ENCODE data around the gene RIBC1.
A peak's percentile ranks its signal among the peaks of the same experiment; 100 is the strongest.
"Not testable (repeated sequence)": the region's sequence is repeated elsewhere in the genome, so short reads cannot be mapped to it uniquely, and the experiment has no call there.

RIBC1 gene

DNA sequence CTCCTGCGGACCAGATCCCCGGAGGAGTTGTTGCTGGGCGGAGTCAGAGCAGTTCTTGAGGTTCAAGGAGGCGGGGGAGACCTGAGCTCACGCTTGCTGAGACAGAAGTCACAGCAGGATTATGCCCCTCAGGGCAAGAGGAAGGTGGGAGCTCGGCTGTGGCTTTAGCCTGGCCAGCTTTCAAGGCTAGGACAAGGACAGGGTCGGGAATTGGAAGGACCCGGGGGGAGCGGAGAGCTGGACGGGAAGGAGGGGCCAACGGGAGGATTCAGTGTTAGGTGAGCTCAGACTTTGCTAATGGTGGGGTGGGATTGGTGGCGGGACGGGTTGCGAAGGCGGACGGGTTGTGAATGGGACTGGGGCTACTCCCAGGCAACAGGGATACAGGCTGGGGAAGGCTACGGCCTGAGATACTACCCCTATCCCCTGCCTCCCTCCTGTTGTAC is at the start of gene RIBC1:
Gene RIBC1, plus strand, starts transcription at position 13 of the 446 bp plus-strand sequence. CDS start 3,404 bp downstream, outside the sequence.
- Histone ChIP-seq H3K36me3 (ENCODE audit: insufficient read depth, low read length) (no peaks in the 10 kb centered on the region), H3K4me1 (ENCODE audit: insufficient read depth, low read length) (no peaks in the 10 kb centered on the region), H3K9me3 (ENCODE audit: control insufficient read depth, insufficient read depth, low read length) (no peaks in the 10 kb centered on the region), H3K9ac (ENCODE audit: low read depth, low read length) (peak within 1 kb of the TSS; percentile 83)

DNA sequence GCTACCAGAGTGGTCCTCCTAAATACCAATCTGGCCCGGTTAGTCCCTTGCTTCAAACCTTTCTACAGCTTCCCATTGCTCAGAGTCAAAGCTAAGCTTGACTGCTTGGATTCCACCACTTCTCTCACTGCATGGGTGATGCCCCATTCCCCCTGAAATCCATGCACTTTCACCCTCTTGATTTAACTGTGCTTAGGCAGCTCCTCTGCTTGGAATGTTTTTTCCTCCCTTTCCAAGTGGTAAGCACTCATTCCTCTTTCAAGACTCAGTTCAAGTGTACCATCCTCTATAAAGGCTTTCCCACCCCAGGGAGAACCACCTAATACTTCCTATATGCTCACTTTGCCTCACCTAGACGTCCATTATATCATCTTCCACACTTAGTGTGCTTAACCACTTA is 49.4 kb upstream of the RIBC1 start:
- H3K9ac ChIP-seq (ENCODE audit: low read depth, low read length): no peak overlapping the region

DNA sequence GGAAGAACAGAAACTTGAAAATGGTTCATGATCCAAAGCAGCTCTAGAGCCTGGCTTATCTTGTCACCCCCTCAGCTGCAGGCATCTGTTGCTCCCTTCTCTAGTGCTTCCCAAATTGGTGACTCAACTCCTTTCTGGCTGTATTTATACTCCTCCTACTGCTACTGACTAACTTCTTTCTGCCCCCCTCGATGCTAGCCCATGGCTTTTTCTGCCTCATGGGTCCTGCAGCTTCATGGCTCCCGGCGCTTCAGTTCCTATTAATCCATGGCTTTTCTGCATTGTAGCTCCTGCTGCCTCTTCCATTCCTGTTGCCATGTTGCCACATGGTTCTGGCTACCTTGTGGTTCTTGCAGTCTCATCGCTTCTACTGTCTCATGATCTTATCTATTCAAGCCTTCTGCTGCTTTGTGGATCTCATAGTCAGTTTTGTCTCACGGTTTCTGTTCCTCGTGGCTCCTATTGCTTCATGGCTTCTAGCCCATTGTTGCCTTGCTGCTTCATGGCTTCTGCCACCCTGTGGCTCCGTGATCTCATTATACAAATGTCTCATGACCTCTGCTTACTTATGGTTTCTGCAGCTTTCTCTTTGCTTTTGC is 48.4 kb upstream of the RIBC1 start:
- H3K9ac ChIP-seq (ENCODE audit: low read depth, low read length): no peak overlapping the region
- no peaks in the 10 kb centered on the region for H3K9me3 ChIP-seq (ENCODE audit: control insufficient read depth, insufficient read depth, low read length)
- H3K4me1 ChIP-seq (ENCODE audit: insufficient read depth, low read length): no peaks in the 10 kb centered on the region
- peaks cover 4% of the 10 kb centered on the region; the same call in 1 of the 2 replicates for H3K36me3 ChIP-seq (ENCODE audit: insufficient read depth, low read length)

More for the DNA sequence above, 49.4 kb upstream of the RIBC1 start:
- no peaks in the 10 kb centered on the region for H3K36me3 ChIP-seq (ENCODE audit: insufficient read depth, low read length)
- no peaks in the 10 kb centered on the region for H3K4me1 ChIP-seq (ENCODE audit: insufficient read depth, low read length)
- no peaks in the 10 kb centered on the region; the same call in 1 of the 2 replicates for H3K9me3 ChIP-seq (ENCODE audit: control insufficient read depth, insufficient read depth, low read length)

DNA sequence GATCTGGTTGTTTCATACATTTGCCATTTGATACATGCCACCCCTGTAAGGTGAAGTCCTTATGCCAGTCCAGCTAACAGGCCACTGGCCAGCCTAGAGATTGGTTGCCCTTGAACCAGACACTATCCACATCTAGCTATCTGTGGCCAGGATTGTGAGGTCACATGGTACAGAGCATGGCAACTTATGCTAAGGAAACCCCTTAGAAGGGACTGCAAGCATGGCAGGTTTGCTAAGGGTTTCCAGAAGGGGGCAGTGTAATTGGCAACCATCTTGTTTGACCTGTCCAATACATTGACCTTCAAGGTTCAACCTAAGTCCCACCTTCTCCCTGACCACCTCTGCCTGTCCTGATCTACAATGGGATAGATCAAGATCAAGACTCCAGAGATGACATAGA is 47.8 kb upstream of the RIBC1 start:
- Histone ChIP-seq H3K9me3 (ENCODE audit: control insufficient read depth, insufficient read depth, low read length) (no peaks in the 10 kb centered on the region), H3K36me3 (ENCODE audit: insufficient read depth, low read length) (peaks cover 4% of the 10 kb centered on the region; the same call in 1 of the 2 replicates), H3K9ac (ENCODE audit: low read depth, low read length) (no peak overlapping the region), H3K4me1 (ENCODE audit: insufficient read depth, low read length) (no peaks in the 10 kb centered on the region)

DNA sequence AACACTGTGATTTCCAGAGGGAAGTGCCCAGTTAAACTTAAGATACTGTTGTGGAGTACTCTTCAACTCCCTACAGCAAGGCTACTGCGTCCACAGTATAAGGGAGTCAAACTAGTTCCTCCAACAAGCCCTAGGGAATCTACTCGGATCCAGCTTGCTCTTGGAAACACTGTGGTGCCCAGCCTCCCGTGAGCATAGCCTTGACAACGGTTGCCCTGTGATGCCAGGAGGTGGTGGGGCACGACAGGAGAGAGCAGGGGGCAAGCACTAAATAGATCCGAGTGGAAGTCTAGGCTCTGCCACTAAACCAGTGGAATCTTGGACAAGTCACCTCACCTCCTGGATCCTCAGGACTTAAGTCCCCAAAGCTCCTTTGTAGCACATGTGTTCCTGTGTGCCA is 45.8 kb upstream of the RIBC1 start:
- H3K9ac ChIP-seq (ENCODE audit: low read depth, low read length): no peak overlapping the region
- peaks cover 4% of the 10 kb centered on the region for H3K36me3 ChIP-seq (ENCODE audit: insufficient read depth, low read length)
- no peaks in the 10 kb centered on the region for H3K9me3 ChIP-seq (ENCODE audit: control insufficient read depth, insufficient read depth, low read length)
- H3K4me1 ChIP-seq (ENCODE audit: insufficient read depth, low read length): no peaks in the 10 kb centered on the region

DNA sequence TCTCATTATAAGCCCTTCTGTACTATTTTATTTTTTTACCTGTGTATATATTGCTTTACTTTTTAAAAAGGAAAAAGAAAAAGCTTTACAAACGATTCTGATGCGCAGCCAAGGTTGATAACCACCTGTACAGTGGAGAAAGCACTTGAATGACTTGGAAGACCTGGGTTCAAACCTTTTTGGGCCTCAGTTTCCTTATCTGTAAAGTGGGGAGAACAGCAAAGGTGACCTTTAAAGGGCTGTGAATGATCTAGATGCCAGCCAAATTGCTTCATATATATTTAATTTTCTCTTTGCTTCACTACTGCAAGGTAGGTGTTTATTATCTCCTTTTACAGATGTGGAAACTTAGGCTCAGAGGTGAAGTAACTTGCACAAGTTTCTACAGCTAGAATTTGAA is 45.2 kb upstream of the RIBC1 start:
- Histone ChIP-seq H3K4me1 (ENCODE audit: insufficient read depth, low read length) (no peaks in the 10 kb centered on the region), H3K9me3 (ENCODE audit: control insufficient read depth, insufficient read depth, low read length) (no peaks in the 10 kb centered on the region), H3K9ac (ENCODE audit: low read depth, low read length) (no peak overlapping the region), H3K36me3 (ENCODE audit: insufficient read depth, low read length) (peaks cover 4% of the 10 kb centered on the region)

DNA sequence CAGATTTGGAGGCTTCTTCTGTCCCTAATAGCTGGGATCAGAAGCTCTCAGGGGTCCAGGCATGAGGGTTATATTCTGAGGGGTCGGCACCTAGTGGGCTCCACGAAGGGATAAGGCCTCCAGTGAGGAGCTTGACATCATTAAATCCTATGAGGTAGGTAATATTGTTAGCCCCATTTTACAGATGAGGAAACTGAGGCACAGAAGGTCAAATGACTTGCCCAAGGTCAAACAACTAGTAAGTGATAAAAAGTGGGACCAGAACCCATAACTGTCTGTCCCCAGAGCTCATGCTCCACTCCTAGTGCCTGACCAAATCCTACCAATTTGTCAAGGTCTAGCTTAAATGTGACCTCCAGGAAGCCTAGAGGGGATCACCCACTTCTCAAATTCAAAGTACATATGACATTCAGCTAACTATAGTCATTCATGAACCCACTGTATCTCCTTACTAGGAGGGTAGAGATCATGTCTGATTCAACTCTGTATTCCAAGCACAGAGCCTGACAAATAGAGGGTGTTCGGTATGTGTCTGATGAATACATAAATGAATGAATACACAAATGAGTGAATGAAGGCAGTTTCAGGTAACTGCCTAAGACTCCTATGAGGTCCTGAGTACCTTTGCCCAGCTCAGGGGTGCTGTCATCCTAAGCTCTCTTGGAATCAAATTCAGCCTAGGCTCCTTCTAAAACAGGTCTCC is 43.5 kb upstream of the RIBC1 start:
- Histone ChIP-seq H3K9ac (ENCODE audit: low read depth, low read length) (no peak overlapping the region), H3K36me3 (ENCODE audit: insufficient read depth, low read length) (peaks cover 4% of the 10 kb centered on the region), H3K4me1 (ENCODE audit: insufficient read depth, low read length) (no peaks in the 10 kb centered on the region), H3K9me3 (ENCODE audit: control insufficient read depth, insufficient read depth, low read length) (no peaks in the 10 kb centered on the region)

DNA sequence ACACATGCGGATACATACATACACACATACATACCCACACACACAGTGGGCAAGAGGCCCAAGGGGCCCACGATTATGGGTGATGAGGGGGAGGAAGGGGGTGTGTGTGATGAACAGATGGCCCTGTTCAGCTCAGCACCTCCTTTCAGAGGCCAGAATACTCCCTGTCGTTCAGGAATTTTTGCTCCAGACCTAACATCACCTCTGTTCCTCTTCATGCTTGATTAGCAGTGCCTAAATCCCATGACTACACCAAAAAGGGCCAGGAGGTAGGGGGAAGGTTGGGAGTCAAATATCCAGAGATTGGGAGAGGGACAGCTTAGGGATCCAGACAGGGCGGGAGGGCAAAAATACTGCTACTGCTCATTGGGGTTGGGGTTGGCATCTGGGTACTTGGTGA is 42.9 kb upstream of the RIBC1 start:
- H3K36me3 ChIP-seq (ENCODE audit: insufficient read depth, low read length): peaks cover 4% of the 10 kb centered on the region

DNA sequence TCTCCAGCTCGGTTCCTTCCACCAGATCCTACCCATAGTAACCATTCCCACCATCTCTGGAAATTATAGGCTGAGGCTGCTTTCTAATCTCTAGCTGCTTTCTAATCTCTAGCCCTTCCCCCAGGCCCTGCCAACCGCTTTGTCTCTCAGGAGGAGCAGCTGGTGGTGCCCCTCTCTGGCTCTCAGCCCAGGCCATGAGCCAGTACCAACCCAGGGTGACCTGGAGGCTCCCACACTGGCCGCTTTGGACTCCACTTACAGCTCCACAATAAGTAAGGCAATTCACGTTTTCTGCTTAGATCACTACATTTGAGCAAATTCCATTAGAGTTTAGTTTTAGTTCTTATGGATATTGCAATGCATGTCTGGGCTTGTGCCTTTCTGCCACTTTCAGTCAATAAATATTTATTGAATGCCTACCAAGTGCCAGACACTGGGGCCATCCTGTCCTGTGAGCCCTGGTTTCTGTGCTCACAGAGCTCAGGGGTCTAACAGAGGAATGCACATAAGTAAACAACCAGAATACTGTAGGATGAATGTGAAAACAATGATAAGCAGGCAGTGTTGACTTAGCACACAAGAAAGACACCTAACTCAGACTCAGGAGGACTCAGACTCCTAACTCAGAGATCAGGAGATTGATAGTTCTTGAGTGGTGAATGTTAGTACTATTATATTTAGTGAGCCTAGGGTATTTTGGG is 39.1 kb upstream of the RIBC1 start:
- Histone ChIP-seq H3K4me1 (ENCODE audit: insufficient read depth, low read length) (no peaks in the 10 kb centered on the region), H3K36me3 (ENCODE audit: insufficient read depth, low read length) (peaks cover 4% of the 10 kb centered on the region), H3K9ac (ENCODE audit: low read depth, low read length) (no peak overlapping the region), H3K9me3 (ENCODE audit: control insufficient read depth, insufficient read depth, low read length) (no peaks in the 10 kb centered on the region)

More for the DNA sequence above, 42.9 kb upstream of the RIBC1 start:
- no peak overlapping the region for H3K9ac ChIP-seq (ENCODE audit: low read depth, low read length)
- no peaks in the 10 kb centered on the region for H3K4me1 ChIP-seq (ENCODE audit: insufficient read depth, low read length)
- H3K9me3 ChIP-seq (ENCODE audit: control insufficient read depth, insufficient read depth, low read length): no peaks in the 10 kb centered on the region

DNA sequence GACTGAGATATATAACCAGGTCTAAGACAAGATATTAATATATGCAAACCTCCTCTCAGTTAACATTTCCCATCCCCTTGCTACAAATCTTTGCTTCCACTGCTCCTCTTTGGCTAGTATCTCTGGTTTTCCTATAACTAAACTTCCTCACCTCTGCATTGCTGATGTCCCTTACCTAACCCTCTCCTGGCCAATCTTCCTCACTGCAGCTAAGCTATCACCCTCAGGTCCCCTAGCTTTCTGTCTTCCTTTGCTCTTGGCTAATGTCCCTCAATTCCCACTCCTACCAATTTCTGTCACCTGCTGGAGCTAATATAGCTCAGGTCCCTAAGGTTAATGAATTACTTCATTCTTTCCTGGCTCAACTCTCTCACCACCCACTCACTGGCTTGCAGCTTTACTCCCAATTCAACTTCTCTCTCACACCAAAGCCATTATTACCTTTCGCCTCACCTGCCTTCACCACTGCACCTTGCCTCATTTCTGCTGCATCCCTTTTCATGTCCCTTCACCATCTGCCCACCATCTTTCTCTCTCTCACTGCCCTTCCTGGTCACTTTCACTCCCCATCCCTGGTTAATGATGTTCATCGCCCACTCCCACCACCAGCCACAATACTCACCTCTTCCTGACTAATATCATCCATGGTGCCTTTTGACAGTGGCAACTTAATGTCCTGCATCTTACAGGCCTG is 26.9 kb upstream of the RIBC1 start:
- peaks cover under 1% of the 10 kb centered on the region; the same call in 1 of the 2 replicates for H3K36me3 ChIP-seq (ENCODE audit: insufficient read depth, low read length)
- H3K9me3 ChIP-seq (ENCODE audit: control insufficient read depth, insufficient read depth, low read length): no peaks in the 10 kb centered on the region
- H3K4me1 ChIP-seq (ENCODE audit: insufficient read depth, low read length): no peaks in the 10 kb centered on the region
- H3K9ac ChIP-seq (ENCODE audit: low read depth, low read length): no peak overlapping the region

DNA sequence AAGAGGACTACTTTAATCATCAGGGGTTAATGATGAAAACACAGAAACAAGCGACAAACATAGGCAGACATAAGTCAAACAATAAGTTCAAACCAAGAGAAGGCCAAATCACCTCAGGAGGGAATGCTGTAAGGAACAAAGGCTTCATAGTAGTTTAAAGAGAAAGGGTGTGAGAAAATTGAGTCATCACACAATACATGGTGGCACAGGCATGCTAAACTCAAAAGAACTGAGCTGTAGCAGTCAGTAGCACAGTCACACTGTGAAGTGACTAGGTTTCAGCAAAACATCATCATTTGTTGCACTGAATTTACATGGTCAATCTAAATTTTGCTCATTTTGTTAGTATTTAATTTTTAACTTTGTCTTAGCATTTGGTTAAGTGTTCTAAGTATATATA is 24.5 kb upstream of the RIBC1 start:
- Histone ChIP-seq H3K9me3 (ENCODE audit: control insufficient read depth, insufficient read depth, low read length) (no peaks in the 10 kb centered on the region), H3K36me3 (ENCODE audit: insufficient read depth, low read length) (peaks cover 9% of the 10 kb centered on the region), H3K4me1 (ENCODE audit: insufficient read depth, low read length) (no peaks in the 10 kb centered on the region), H3K9ac (ENCODE audit: low read depth, low read length) (no peak overlapping the region)

DNA sequence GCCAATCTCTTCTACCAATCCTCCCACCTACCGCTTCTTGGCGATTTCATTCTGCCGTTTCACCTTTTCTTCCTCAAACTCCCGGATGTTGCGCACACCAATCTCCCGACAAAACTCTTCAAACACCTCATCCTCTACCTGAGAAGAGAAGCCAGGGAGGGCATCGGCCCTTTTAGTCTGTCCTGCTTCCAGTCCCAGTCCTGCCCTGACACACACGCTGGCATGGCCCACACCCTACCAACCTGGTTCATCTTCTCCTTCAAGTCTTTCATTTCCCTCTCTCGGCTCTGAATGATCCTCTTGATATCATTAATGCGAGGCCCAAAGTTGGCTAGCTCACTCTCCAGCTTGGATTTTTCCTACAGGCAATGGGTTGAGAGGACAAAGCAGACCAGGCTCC is 19.1 kb upstream of the RIBC1 start:
- Histone ChIP-seq H3K9me3 (ENCODE audit: control insufficient read depth, insufficient read depth, low read length) (no peaks in the 10 kb centered on the region), H3K9ac (ENCODE audit: low read depth, low read length) (no peak overlapping the region), H3K4me1 (ENCODE audit: insufficient read depth, low read length) (0 out of 2 replicates have a peak, but pooled peaks cover 5% of the 10 kb centered on the region), H3K36me3 (ENCODE audit: insufficient read depth, low read length) (peaks cover 26% of the 10 kb centered on the region)

DNA sequence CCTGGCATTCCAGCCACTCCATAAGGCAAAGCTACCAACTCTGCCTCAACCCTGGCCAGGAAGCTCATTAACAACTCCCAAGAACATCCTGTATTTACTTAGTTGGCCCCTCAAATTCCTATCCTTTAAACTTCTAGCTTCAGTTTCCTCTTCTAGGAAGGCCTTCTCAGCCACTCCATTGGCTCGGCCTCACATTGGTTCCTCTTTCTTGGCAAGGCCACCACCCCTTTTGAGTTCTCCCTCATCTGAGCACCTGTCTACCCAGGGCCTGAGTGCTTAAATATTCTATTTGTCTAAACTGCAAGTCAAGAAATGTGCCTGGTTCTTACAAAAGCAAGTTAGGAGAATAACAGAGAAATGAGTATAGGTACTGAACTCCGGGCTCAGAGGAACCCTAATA is 10.2 kb upstream of the RIBC1 start:
- H3K4me1 ChIP-seq (ENCODE audit: insufficient read depth, low read length): no peaks in the 10 kb centered on the region
- peaks cover 32% of the 10 kb centered on the region for H3K36me3 ChIP-seq (ENCODE audit: insufficient read depth, low read length)
- H3K9ac ChIP-seq (ENCODE audit: low read depth, low read length): no peak overlapping the region
- no peaks in the 10 kb centered on the region for H3K9me3 ChIP-seq (ENCODE audit: control insufficient read depth, insufficient read depth, low read length)

DNA sequence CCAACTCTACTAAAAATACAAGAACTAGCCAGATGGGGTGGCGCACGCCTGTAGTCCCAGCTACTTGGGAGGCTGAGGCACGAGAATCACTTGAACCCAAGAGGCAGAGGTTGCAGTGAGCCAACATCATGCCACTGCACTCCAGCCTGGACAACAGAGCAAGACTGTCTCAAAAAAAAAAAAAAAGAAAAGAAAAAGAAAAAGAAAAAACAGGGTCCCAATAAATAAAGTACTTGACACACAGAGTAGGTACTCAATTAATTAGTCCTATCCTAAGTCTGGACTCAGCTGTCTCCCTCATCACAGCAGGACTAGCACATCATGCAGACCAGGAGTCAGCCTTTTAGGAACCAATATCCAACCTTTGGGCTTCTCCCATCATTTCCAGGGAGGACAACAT is 2.3 kb upstream of the RIBC1 start:
- H3K36me3 ChIP-seq (ENCODE audit: insufficient read depth, low read length); H3K9ac ChIP-seq (ENCODE audit: low read depth, low read length); H3K4me1 ChIP-seq (ENCODE audit: insufficient read depth, low read length); H3K9me3 ChIP-seq (ENCODE audit: control insufficient read depth, insufficient read depth, low read length): not testable (repeated sequence)
